Glutamatergic neuron (in vitro differentiated cells): ENCODE results near the gene COPS4. TPM values are rescaled to one million over a fixed set of nuclear protein-coding genes. Genes with fewer than 3 reads are reported as not detected.
A peak's percentile ranks its signal among the peaks of the same experiment; 100 is the strongest.
"Not testable (repeated sequence)": the region's sequence is repeated elsewhere in the genome, so short reads cannot be mapped to it uniquely, and the experiment has no call there.

Experiments used
- DNase-seq: peaks from one replicate; pipeline ENCODE4 v3.0.0; 2022
- H3K27ac Mint-ChIP-seq: one replicate; pipeline ENCODE4 v1.8.0; 2020; ENCODE audit warnings: mild to moderate bottlenecking, mixed read lengths, inconsistent platforms; ENCODE audit not compliant: unreplicated experiment
- H3K27me3 Mint-ChIP-seq: one replicate; pipeline ENCODE4 v1.8.0; 2020; ENCODE audit warnings: mild to moderate bottlenecking, moderate library complexity, mixed read lengths, inconsistent platforms; ENCODE audit not compliant: unreplicated experiment
- H3K36me3 Mint-ChIP-seq: one replicate; pipeline ENCODE4 v1.8.0; 2020; ENCODE audit warnings: mild to moderate bottlenecking, mixed read lengths, inconsistent platforms; ENCODE audit not compliant: unreplicated experiment
- H3K4me1 Mint-ChIP-seq: one replicate; pipeline ENCODE4 v1.8.0; 2020; ENCODE audit warnings: mild to moderate bottlenecking, low read depth, mixed read lengths, inconsistent platforms; ENCODE audit not compliant: unreplicated experiment
- H3K4me3 Mint-ChIP-seq: one replicate; pipeline ENCODE4 v1.8.0; 2020; ENCODE audit warnings: mild to moderate bottlenecking, mixed read lengths, inconsistent platforms; ENCODE audit not compliant: unreplicated experiment
- H3K9me3 Mint-ChIP-seq: one replicate; pipeline ENCODE4 v1.8.0; 2020; ENCODE audit warnings: mild to moderate bottlenecking, moderate library complexity, mixed read lengths, inconsistent platforms; ENCODE audit not compliant: unreplicated experiment
- total RNA-seq: library from RNA; stranded (reverse); fragmentation: NEBNext Ultra II Directional; extraction: Animal tissue kit (Norgen Biotek cat#: 25700); gene quantifications from one replicate; pipeline ENCODE4 v1.2.1, GENCODE V29; 2021; ENCODE audit not compliant: unreplicated experiment
- TF ChIP-seq, protein P1 (sequence below): fragments of 200-600 bp; sonication (generic); IDR thresholded peaks from one replicate; pipeline ENCODE4 v1.5.0; 2021; ENCODE audit not compliant: partially characterized antibody, unreplicated experiment

Gene COPS4
- total RNA-seq, 1 donor from 2014 or later: 35.2 TPM

- H3K36me3 Mint-ChIP-seq: no peaks in the 10 kb centered on the region
- peak overlapping the region; percentile 85 for H3K4me3 Mint-ChIP-seq
- peaks cover 2% of the 10 kb centered on the region for H3K27me3 Mint-ChIP-seq
- no peak for DNase-seq
- peaks cover 13% of the 10 kb centered on the region for H3K4me1 Mint-ChIP-seq
- H3K27ac Mint-ChIP-seq: no peak overlapping the region
- TF ChIP-seq, protein P1, sequence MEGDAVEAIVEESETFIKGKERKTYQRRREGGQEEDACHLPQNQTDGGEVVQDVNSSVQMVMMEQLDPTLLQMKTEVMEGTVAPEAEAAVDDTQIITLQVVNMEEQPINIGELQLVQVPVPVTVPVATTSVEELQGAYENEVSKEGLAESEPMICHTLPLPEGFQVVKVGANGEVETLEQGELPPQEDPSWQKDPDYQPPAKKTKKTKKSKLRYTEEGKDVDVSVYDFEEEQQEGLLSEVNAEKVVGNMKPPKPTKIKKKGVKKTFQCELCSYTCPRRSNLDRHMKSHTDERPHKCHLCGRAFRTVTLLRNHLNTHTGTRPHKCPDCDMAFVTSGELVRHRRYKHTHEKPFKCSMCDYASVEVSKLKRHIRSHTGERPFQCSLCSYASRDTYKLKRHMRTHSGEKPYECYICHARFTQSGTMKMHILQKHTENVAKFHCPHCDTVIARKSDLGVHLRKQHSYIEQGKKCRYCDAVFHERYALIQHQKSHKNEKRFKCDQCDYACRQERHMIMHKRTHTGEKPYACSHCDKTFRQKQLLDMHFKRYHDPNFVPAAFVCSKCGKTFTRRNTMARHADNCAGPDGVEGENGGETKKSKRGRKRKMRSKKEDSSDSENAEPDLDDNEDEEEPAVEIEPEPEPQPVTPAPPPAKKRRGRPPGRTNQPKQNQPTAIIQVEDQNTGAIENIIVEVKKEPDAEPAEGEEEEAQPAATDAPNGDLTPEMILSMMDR: no peak
- peaks cover 2% of the 10 kb centered on the region for H3K9me3 Mint-ChIP-seq
These were observed 73.3 kb downstream of the COPS4 start for GRCh38 chr4:83108101-83108861.

- Mint-ChIP-seq H3K27ac (peak overlapping the region; percentile 22), H3K36me3 (no peaks in the 10 kb centered on the region), H3K27me3 (peaks cover 2% of the 10 kb centered on the region), H3K4me1 (peaks cover 13% of the 10 kb centered on the region), H3K4me3 (peak overlapping the region; percentile 85), H3K9me3 (peaks cover 2% of the 10 kb centered on the region)
- peak; percentile 56 for DNase-seq
- TF ChIP-seq, protein P1: no peak
These were observed 74.7 kb downstream of the COPS4 start for GRCh38 chr4:83109480-83110222.

GRCh38 chr4:83110223-83110945 is 75.4 kb downstream of the COPS4 start:
- peak overlapping the region; percentile 85 for H3K4me3 Mint-ChIP-seq
- peaks cover 2% of the 10 kb centered on the region for H3K9me3 Mint-ChIP-seq
- peak overlapping the region; percentile 43 for H3K27ac Mint-ChIP-seq
- DNase-seq: peak; percentile 89
- TF ChIP-seq, protein P1: peak; percentile 56
- peaks cover 13% of the 10 kb centered on the region for H3K4me1 Mint-ChIP-seq
- peaks cover 2% of the 10 kb centered on the region for H3K27me3 Mint-ChIP-seq
- H3K36me3 Mint-ChIP-seq: no peaks in the 10 kb centered on the region

- H3K36me3 Mint-ChIP-seq: no peaks in the 10 kb centered on the region
- TF ChIP-seq, protein P1: no peak
- H3K27me3 Mint-ChIP-seq: peaks cover 2% of the 10 kb centered on the region
- H3K4me3 Mint-ChIP-seq: peak overlapping the region; percentile 85
- peak overlapping the region; percentile 43 for H3K27ac Mint-ChIP-seq
- peaks cover 2% of the 10 kb centered on the region for H3K9me3 Mint-ChIP-seq
- DNase-seq: no peak
- peaks cover 15% of the 10 kb centered on the region for H3K4me1 Mint-ChIP-seq
These were observed 76.2 kb downstream of the COPS4 start for GRCh38 chr4:83110970-83111750.

DNA sequence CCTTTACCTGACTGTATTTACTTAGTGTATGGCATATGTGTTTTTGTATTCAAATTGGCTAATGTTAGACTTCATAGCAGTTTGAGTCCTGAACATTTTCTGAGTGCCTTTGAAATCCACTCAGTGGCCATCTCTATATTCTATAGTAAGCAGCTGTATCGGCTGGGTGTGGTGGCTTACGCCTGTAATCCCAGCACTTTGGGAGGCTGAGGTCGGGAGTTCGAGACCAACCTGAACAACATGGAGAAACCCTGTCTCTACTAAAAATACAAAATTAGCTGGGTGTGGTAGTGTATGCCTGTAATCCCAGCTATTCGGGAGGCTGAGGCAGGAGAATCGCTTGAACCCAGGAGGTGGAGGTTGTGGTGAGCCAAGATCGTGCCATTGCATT is 76.8 kb downstream of the COPS4 start:
- not testable (repeated sequence) for H3K27ac Mint-ChIP-seq, H3K9me3 Mint-ChIP-seq, H3K27me3 Mint-ChIP-seq, H3K4me3 Mint-ChIP-seq, H3K36me3 Mint-ChIP-seq, DNase-seq
- H3K4me1 Mint-ChIP-seq: peaks cover 16% of the 10 kb centered on the region
